HepG2 (cell line): ENCODE data around the gene ZNF101. TPM values are rescaled to one million over a fixed set of nuclear protein-coding genes. Genes with fewer than 3 reads are reported as not detected.
A peak's percentile ranks its signal among the peaks of the same experiment; 100 is the strongest.

ENCODE experiments used
- CEBPZ ChIP-seq: IDR thresholded peaks from 2 replicates; pipeline ENCODE4 v1.6.1; 2012; ENCODE audit warnings: low read length, improper control_type of control experiment
- ESRRA ChIP-seq: sonication (generic); formaldehyde crosslinking; IDR thresholded peaks from 2 replicates; pipeline ENCODE4 v1.5.1; 2020; ENCODE audit warnings: mild to moderate bottlenecking, low read depth, missing genetic modification reagents
- GATAD2A ChIP-seq: IDR thresholded peaks from 2 replicates; pipeline ENCODE4 v1.6.1; 2016
- HNF4A ChIP-seq: sonication (generic); formaldehyde crosslinking; IDR thresholded peaks from 2 replicates; pipeline ENCODE4 v1.4.0; 2020; ENCODE audit warnings: missing genetic modification reagents
- NR2F2 ChIP-seq: IDR thresholded peaks from 2 replicates; pipeline ENCODE4 v1.6.1; 2012; ENCODE audit warnings: low read depth, inconsistent platforms, borderline replicate concordance
- ONECUT2 ChIP-seq: sonication (generic); formaldehyde crosslinking; IDR thresholded peaks from 2 replicates; pipeline ENCODE4 v1.4.0; 2020; ENCODE audit warnings: missing genetic modification reagents
- RORA ChIP-seq: sonication (generic); formaldehyde crosslinking; IDR thresholded peaks from 2 replicates; pipeline ENCODE4 v1.5.0; 2020; ENCODE audit warnings: mild to moderate bottlenecking, missing genetic modification reagents, moderate library complexity
- SAP130 ChIP-seq: IDR thresholded peaks from 2 replicates; pipeline ENCODE4 v1.6.1; 2016; ENCODE audit warnings: low read depth
- SCMH1 ChIP-seq: sonication (generic); formaldehyde crosslinking; IDR thresholded peaks from 2 replicates; pipeline ENCODE4 v1.9.0; 2021; ENCODE audit warnings: missing genetic modification reagents, mild to moderate bottlenecking, borderline replicate concordance
- ZMAT3 ChIP-seq: sonication (generic); formaldehyde crosslinking; conservative IDR thresholded peaks from 2 replicates; pipeline ENCODE4 v1.7.0; 2021; ENCODE audit warnings: missing genetic modification reagents
- ZNF605 ChIP-seq: sonication (generic); formaldehyde crosslinking; IDR thresholded peaks from 2 replicates; pipeline ENCODE4 v1.8.0; 2022; ENCODE audit warnings: mild to moderate bottlenecking, missing genetic modification reagents
- ZNF766 ChIP-seq: sonication (generic); formaldehyde crosslinking; IDR thresholded peaks from 2 replicates; pipeline ENCODE4 v1.5.0; 2020; ENCODE audit warnings: missing genetic modification reagents, borderline replicate concordance
- ZSCAN25 ChIP-seq: sonication (generic); formaldehyde crosslinking; IDR thresholded peaks from 2 replicates; pipeline ENCODE4 v1.8.0; 2022; ENCODE audit warnings: mild to moderate bottlenecking, missing genetic modification reagents
- polyA plus RNA-seq, 8 experiments: library from polyadenylated mRNA; depleted of rRNA in 3 of 8; stranded (reverse) in 7 of 8; unstranded in 1 of 8; fragments of >200 nt; fragmentation: Illumina TruSeq in 4 of 8; extraction: Trizol in 4 of 8; gene quantifications; 2 replicates each; pipeline versions ENCODE4 v1.2.1 to v1.2.3, GENCODE V29; 2011 to 2016; ENCODE audit warnings: low read depth in 4 of 8, missing spikeins in 1 of 8, mixed read lengths in 1 of 8; ENCODE audit not compliant: insufficient read depth in 1 of 8
- total RNA-seq, 5 experiments: library from RNA; depleted of rRNA; stranded (reverse); fragments of >200 nt; fragmentation: Illumina TruSeq; extraction: Trizol; gene quantifications; 2 replicates each; pipeline ENCODE4 v1.2.3, GENCODE V29; 2016; ENCODE audit warnings: low read depth in 1 of 5
- TF ChIP-seq, protein P1 (sequence below): sonication (generic); formaldehyde crosslinking; IDR thresholded peaks from 2 replicates; pipeline ENCODE4 v1.4.0; 2020; ENCODE audit warnings: mild to moderate bottlenecking, missing genetic modification reagents
- TF ChIP-seq, protein P2 (sequence below): sonication (generic); formaldehyde crosslinking; IDR thresholded peaks from 2 replicates; pipeline ENCODE4 v1.4.0; 2020; ENCODE audit warnings: missing genetic modification reagents
- TF ChIP-seq, protein P3 (sequence below): sonication (generic); formaldehyde crosslinking; IDR thresholded peaks from 2 replicates; pipeline ENCODE4 v1.8.1; 2022; ENCODE audit warnings: mild to moderate bottlenecking, missing genetic modification reagents

Gene ZNF101
- total and polyA plus RNA-seq, 2 of the 13 experiments (the other 11 are each of a cell fraction or from before 2014, with no cell fraction given): 12.9 to 28.9 TPM

DNA sequence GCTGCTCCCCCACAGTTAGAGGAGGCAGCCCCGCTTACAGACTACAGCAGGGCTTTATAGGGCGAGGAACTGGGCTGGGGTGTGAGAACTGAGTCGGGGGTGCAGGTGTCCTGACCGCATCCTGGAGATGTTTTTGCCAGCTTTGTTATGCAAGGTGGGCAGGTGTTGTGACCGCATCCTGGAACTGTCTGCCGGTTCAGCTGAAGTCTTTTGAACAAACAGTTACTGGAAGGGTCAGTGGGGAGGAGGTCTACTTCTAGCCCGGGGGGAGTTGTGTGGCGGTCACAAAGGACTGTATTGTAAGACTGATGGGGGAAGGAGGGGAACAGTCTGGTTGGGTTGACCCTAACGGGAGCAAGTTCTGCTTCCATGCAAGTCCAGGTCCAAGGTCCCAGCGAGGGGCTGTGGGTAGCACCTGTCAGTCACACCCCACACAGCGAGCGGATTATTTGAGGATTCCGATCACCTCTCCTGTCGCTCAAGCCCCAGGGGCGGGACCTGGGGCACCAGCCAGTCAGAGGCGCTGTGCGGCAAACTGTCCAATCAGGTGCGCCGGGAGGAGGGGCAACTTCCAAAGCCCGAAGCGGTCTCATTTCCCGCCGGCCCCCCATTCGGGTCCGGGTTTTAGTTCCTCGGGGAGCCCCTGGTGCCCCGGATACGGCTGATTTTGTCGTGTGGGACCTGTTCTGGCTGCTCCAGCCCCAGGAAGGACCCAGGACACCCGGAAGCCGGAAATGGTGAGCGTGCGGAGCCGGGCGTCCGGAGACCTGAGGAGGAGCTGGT, at the start of gene ZNF101 (continued):
- TF ChIP-seq, protein P1, sequence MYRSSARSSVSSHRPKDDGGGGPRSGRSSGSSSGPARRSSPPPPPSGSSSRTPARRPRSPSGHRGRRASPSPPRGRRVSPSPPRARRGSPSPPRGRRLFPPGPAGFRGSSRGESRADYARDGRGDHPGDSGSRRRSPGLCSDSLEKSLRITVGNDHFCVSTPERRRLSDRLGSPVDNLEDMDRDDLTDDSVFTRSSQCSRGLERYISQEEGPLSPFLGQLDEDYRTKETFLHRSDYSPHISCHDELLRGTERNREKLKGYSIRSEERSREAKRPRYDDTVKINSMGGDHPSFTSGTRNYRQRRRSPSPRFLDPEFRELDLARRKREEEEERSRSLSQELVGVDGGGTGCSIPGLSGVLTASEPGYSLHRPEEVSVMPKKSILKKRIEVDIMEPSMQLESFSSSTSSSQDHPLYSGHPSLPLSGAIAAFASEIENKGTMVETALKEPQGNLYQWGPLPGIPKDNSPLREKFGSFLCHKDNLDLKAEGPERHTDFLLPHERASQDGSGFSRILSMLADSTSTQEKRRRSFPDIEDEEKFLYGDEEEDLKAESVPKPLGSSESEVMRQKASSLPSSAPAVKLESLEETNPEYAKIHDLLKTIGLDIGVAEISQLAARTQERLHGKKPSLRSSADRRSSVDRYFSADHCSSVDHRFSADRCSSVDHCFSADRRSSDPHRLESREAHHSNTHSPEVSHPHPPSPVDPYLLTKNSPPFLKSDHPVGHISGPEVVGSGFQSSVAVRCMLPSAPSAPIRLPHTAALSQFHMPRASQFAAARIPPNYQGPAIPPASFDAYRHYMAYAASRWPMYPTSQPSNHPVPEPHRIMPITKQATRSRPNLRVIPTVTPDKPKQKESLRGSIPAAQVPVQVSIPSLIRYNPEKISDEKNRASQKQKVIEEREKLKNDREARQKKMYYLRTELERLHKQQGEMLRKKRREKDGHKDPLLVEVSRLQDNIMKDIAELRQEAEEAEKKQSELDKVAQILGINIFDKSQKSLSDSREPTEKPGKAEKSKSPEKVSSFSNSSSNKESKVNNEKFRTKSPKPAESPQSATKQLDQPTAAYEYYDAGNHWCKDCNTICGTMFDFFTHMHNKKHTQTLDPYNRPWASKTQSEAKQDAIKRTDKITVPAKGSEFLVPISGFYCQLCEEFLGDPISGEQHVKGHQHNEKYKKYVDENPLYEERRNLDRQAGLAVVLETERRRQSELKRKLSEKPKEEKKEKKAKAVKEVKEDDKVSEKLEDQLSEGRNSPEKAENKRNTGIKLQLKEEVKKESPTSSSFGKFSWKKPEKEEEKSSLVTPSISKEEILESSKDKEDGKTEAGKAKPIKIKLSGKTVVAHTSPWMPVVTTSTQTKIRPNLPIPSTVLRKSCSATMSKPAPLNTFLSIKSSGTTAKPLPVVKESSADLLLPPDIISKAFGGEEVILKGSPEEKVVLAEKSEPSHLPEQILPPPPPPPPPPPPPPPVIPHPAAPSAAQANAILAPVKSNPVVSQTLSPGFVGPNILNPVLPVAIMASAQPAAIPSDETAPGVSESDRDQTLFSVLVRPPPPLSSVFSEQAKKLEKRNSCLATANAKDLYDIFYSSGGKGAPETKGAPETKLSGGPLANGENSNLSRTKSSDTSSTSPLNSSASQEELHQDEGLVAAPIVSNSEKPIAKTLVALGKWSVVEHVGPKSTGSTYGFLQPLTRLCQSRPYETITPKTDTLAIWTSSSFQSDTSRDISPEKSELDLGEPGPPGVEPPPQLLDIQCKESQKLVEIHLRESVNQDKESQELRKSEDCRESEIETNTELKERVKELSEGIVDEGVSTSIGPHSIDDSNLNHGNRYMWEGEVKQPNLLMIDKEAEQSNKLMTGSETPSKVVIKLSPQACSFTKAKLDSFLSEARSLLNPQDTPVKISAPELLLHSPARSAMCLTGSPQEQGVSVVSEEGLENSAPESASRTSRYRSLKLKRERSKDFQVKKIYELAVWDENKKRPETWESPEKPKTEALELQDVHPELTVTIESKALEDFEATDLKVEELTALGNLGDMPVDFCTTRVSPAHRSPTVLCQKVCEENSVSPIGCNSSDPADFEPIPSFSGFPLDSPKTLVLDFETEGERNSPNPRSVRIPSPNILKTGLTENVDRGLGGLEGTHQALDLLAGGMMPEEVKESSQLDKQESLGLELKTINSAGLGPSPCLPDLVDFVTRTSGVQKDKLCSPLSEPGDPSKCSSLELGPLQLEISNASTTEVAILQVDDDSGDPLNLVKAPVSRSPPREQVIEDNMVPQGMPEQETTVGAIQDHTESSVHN (CRISPR knock-in tag): 0 out of 2 replicates have a peak, but pooled peaks have one; percentile 31
- TF ChIP-seq CEBPZ (no peak), ONECUT2 (0 out of 2 replicates have a peak, but pooled peaks have one; percentile 24), ZNF605 (CRISPR knock-in tag) (peak; percentile 79), ZMAT3 (no peak), HNF4A (CRISPR knock-in tag) (peak; percentile 89), SCMH1 (CRISPR knock-in tag) (no peak), ESRRA (CRISPR knock-in tag) (peak; percentile 86), ZNF766 (CRISPR knock-in tag) (0 out of 2 replicates have a peak, but pooled peaks have one; percentile 22), RORA (CRISPR knock-in tag) (no peak), GATAD2A (CRISPR knock-in tag) (peak; percentile 75), ZSCAN25 (CRISPR knock-in tag) (no peak), NR2F2 (peak; percentile 68; the same call in 1 of the 2 replicates), SAP130 (peak; percentile 85)
- TF ChIP-seq, protein P2, sequence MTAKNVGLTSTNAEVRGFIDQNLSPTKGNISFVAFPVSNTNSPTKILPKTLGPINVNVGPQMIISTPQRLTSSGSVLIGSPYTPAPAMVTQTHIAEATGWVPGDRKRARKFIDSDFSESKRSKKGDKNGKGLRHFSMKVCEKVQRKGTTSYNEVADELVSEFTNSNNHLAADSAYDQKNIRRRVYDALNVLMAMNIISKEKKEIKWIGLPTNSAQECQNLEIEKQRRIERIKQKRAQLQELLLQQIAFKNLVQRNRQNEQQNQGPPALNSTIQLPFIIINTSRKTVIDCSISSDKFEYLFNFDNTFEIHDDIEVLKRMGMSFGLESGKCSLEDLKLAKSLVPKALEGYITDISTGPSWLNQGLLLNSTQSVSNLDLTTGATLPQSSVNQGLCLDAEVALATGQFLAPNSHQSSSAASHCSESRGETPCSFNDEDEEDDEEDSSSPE (CRISPR knock-in tag): peak; percentile 95
- TF ChIP-seq, protein P3, sequence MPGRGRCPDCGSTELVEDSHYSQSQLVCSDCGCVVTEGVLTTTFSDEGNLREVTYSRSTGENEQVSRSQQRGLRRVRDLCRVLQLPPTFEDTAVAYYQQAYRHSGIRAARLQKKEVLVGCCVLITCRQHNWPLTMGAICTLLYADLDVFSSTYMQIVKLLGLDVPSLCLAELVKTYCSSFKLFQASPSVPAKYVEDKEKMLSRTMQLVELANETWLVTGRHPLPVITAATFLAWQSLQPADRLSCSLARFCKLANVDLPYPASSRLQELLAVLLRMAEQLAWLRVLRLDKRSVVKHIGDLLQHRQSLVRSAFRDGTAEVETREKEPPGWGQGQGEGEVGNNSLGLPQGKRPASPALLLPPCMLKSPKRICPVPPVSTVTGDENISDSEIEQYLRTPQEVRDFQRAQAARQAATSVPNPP (CRISPR knock-in tag): no peak
